NT2/D1 (cell line): Measurements from ENCODE around the gene ANKRD50.

Experiments used
- YY1 ChIP-seq: IDR thresholded peaks from 2 replicates; pipeline ENCODE4 v1.6.1; 2011; ENCODE audit not compliant: insufficient read length, insufficient read depth
- ZNF274 ChIP-seq: IDR thresholded peaks from 2 replicates; pipeline ENCODE4 v1.6.1; 2011; ENCODE audit warnings: mild to moderate bottlenecking, low read depth, low read length

DNA sequence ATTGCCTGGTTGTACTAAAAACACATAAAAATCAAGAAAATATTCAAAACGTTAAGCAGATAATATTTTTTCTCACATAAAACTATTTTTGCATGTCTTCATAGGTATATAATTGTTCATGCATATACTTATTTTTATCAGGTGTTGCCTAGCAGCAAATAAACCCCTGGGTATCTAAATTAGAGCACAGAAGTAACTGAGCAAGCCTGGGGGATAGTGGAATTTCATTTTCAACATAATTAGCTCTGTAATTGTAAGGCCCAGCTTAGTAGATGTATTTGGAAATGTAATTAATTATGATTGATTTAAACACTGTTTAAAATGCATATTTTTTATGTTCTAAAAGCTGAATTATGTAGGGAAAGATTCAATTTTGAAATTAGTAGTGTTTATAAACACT, 82.9 kb downstream of the ANKRD50 start:
- TF ChIP-seq ZNF274 (no peak), YY1 (no peak)
